SK-MEL-5 (cell line): Measurements from ENCODE around the gene ATRN. TPM values are rescaled to one million over a fixed set of nuclear protein-coding genes. Genes with fewer than 3 reads are reported as not detected.

ENCODE experiments used
- DNase-seq: peaks from one replicate; pipeline ENCODE4 v3.0.0-alpha.2; 2016; ENCODE audit warnings: low read depth, low spot score
- in situ Hi-C: cut with HindIII; loops from 2 replicates; pipeline ENCODE4 v1.10.0; 2016; ENCODE audit warnings: low sequenced_read_pairs, high pct_unique_total_duplicates, low pct_unique_long_range_greater_than_20kb
- total RNA-seq: library from RNA; depleted of rRNA; stranded (reverse); fragments of >200 nt; shearing (Covaris generic); gene quantifications from 2 replicates; pipeline ENCODE4 v1.2.3, GENCODE V29; 2014

The ATRN gene
- total RNA-seq, 1 experiment from 2014 or later, result 53.6 TPM

- in situ Hi-C loops, result no loop called here
Measured at GRCh38 chr20:3673221-3674070, 202.6 kb downstream of the ATRN start.

GRCh38 chr20:3674447-3674846 is 203.6 kb downstream of the ATRN start:
- no peak for DNase-seq
- in situ Hi-C loops, result no loop called here

More at GRCh38 chr20:3673221-3674070, 202.6 kb downstream of the ATRN start:
- DNase-seq, result no peak

GRCh38 chr20:3674995-3675900 is 204.4 kb downstream of the ATRN start:
- in situ Hi-C loops, result no loop called here
- no peak for DNase-seq

- DNase-seq, result no peak
- in situ Hi-C loops, result no loop called here
Measured at GRCh38 chr20:3677733-3678132, 206.9 kb downstream of the ATRN start.

- in situ Hi-C loops, result no loop called here
- DNase-seq, result no peak
Measured at GRCh38 chr20:3678198-3678597, 207.4 kb downstream of the ATRN start.

GRCh38 chr20:3678856-3679720 is 208.3 kb downstream of the ATRN start:
- no peak for DNase-seq
- in situ Hi-C loops, result no loop called here

- DNase-seq, result no peak
- in situ Hi-C loops, result no loop called here
Measured at GRCh38 chr20:3679749-3680700, 209.2 kb downstream of the ATRN start.

- in situ Hi-C loops, result no loop called here
- DNase-seq, result no peak
Measured at GRCh38 chr20:3680701-3681351, 210.0 kb downstream of the ATRN start.

- in situ Hi-C loops, result no loop called here
- DNase-seq, result no peak
Measured at GRCh38 chr20:3681352-3681930, 210.6 kb downstream of the ATRN start.

GRCh38 chr20:3681931-3682781 is 211.3 kb downstream of the ATRN start, which contains the start of gene ADAM33:
ADAM33 (minus strand) TSS chr20:3682010; CDS start chr20:3682004, 6 bp downstream.
- no peak for DNase-seq
- in situ Hi-C loops, result no loop called here

GRCh38 chr20:3685341-3685740 is 214.5 kb downstream of the ATRN start:
- no peak for DNase-seq
- in situ Hi-C loops, result no loop called here

GRCh38 chr20:3686421-3686820 is 215.6 kb downstream of the ATRN start:
- in situ Hi-C loops, result no loop called here

GRCh38 chr20:3686867-3687321 is 216.1 kb downstream of the ATRN start:
- in situ Hi-C loops, result no loop called here
- DNase-seq, result no peak

More at GRCh38 chr20:3686421-3686820, 215.6 kb downstream of the ATRN start:
- no peak for DNase-seq

GRCh38 chr20:3687655-3688054 is 216.8 kb downstream of the ATRN start:
- in situ Hi-C loops, result no loop called here

GRCh38 chr20:3689978-3690377 is 219.2 kb downstream of the ATRN start:
- in situ Hi-C loops, result no loop called here
- no peak for DNase-seq

More at GRCh38 chr20:3687655-3688054, 216.8 kb downstream of the ATRN start:
- DNase-seq, result peak; percentile 76
